PC-9 (cell line): ENCODE measurements around the gene ITGB6. TPM values are rescaled to one million over a fixed set of nuclear protein-coding genes. Genes with fewer than 3 reads are reported as not detected.

Experiments
- BruUV-seq: library from RNA; stranded (reverse); fragments of 400-500 nt; replicated peaks from 2 replicates; lab custom pipeline; 2021; lab: Mats Ljungman, UMichigan
- CTCF ChIA-PET: fragments of 300-600 bp; sonication (Branson Sonifier 250); formaldehyde crosslinking; loops from one replicate; lab custom pipeline; 2022; ENCODE audit warnings: antibody characterized with exemption; lab: Charles Lee
- POLR2A ChIA-PET: fragments of 300-600 bp; sonication (Branson Sonifier 250); formaldehyde crosslinking; loops from one replicate; lab custom pipeline; 2022; ENCODE audit warnings: antibody characterized with exemption; ENCODE audit not compliant: unreplicated experiment; lab: Charles Lee
- DNase-seq, 2 experiments: peaks; one replicate each; pipeline versions ENCODE4 v3.0.0 to v3.0.0-alpha.2; 2015 to 2022; ENCODE audit warnings: mixed read lengths in 1 of 2
- H2AFZ ChIP-seq: fragments of 200-600 bp; sonication (generic); 2 replicates; pipeline ENCODE4 v1.8.1; 2017; ENCODE audit warnings: antibody characterized with exemption
- H3F3A ChIP-seq: fragments of 200-600 bp; sonication (generic); 2 replicates; pipeline ENCODE4 v1.8.1; 2017; ENCODE audit warnings: antibody characterized with exemption, mild to moderate bottlenecking, low read depth; ENCODE audit not compliant: insufficient read depth
- H3K27ac ChIP-seq: fragments of 200-600 bp; sonication (generic); 2 replicates; pipeline ENCODE4 v1.6.1; 2016; ENCODE audit warnings: mixed run types
- H3K27me3 ChIP-seq: fragments of 200-600 bp; sonication (generic); 2 replicates; pipeline ENCODE4 v1.6.1; 2016; ENCODE audit warnings: low read depth, mixed run types; ENCODE audit not compliant: insufficient read depth
- H3K36me3 ChIP-seq: fragments of 200-600 bp; sonication (generic); 2 replicates; pipeline ENCODE4 v1.6.1; 2016; ENCODE audit warnings: low read depth, mixed run types
- H3K4me1 ChIP-seq: fragments of 200-600 bp; sonication (generic); replicated peaks from 2 replicates; pipeline ENCODE4 v1.6.1; 2016; ENCODE audit warnings: mixed run types; ENCODE audit not compliant: insufficient read depth
- H3K4me2 ChIP-seq: fragments of 200-600 bp; sonication (generic); 2 replicates; pipeline ENCODE4 v1.6.1; 2017; ENCODE audit warnings: mixed run types
- H3K4me3 ChIP-seq: fragments of 200-600 bp; sonication (generic); 2 replicates; pipeline ENCODE4 v1.6.1; 2016; ENCODE audit warnings: mixed run types
- H3K79me2 ChIP-seq: fragments of 200-600 bp; sonication (generic); 2 replicates; pipeline ENCODE4 v1.6.1; 2017; ENCODE audit warnings: low read depth, mixed run types
- H3K9me2 ChIP-seq: fragments of 200-600 bp; sonication (generic); 2 replicates; pipeline ENCODE4 v1.8.1; 2017; ENCODE audit warnings: mild to moderate bottlenecking; ENCODE audit not compliant: insufficient read depth
- H3K9me3 ChIP-seq: fragments of 200-600 bp; sonication (generic); 2 replicates; pipeline ENCODE4 v1.8.1; 2016; ENCODE audit warnings: low read depth; ENCODE audit not compliant: insufficient read depth
- H4K20me1 ChIP-seq: fragments of 200-600 bp; sonication (generic); 2 replicates; pipeline ENCODE4 v1.8.1; 2017; ENCODE audit not compliant: insufficient read depth
- CTCF ChIP-seq: fragments of 200-600 bp; sonication (generic); conservative IDR thresholded peaks from 2 replicates; pipeline ENCODE4 v1.6.1; 2017; ENCODE audit warnings: mixed run types, antibody characterized with exemption, mild to moderate bottlenecking, moderate library complexity
- EZH2 ChIP-seq: fragments of 200-600 bp; sonication (generic); IDR thresholded peaks from 2 replicates; pipeline ENCODE4 v1.8.0; 2017; ENCODE audit warnings: antibody characterized with exemption, low read depth
- intact Hi-C: fragments of 100-400 bp; cut with micrococcal nuclease; formaldehyde crosslinking; loops from one replicate; pipeline ENCODE4 v1.10.0; 2022; ENCODE audit not compliant: unreplicated experiment
- total RNA-seq: library from RNA; stranded (reverse); gene quantifications from 2 replicates; pipeline ENCODE4 v1.2.3, GENCODE V29; 2021

Gene ITGB6
- total RNA-seq, 1 experiment from 2014 or later: 24.3 TPM

DNA sequence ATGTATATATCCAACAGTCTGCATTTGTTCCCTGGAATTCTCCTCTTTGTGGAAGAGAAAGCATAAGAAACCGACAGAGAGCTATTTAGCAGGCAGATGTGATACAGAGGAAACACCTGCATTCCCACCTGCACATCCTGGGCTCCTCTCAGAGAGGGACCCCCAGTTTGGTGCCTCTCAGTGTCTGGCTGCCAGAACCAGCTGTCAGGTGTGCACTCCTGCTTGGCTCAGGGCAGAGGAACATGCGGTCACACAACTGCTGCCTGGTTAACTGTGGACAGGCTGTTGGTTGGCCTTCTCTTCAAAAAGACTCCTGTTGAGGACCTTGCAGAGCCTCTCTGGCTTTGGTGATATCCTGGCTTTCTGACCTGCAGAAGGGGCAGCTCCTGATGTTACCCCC lies 54.6 kb downstream of the ITGB6 start:
- Histone ChIP-seq H3K79me2 (no peaks in the 10 kb centered on the region), H4K20me1 (no peaks in the 10 kb centered on the region), H3F3A (no peaks in the 10 kb centered on the region), H3K9me3 (no peaks in the 10 kb centered on the region), H3K27ac (no peak overlapping the region), H3K9me2 (no peaks in the 10 kb centered on the region), H2AFZ (no peak overlapping the region), H3K4me3 (no peak overlapping the region), H3K4me2 (no peak overlapping the region), H3K4me1 (no peaks in the 10 kb centered on the region), H3K36me3 (0 out of 2 replicates have a peak, but pooled peaks cover 5% of the 10 kb centered on the region), H3K27me3 (no peaks in the 10 kb centered on the region)
- intact Hi-C loops: no loop called here
- POLR2A ChIA-PET: no interaction called here
- CTCF ChIA-PET: no interaction called here
- TF ChIP-seq CTCF (no peak), EZH2 (no peak)
- BruUV-seq: no TSS peak
- no peak for DNase-seq

- no peak for TF ChIP-seq EZH2
- H3K9me3 ChIP-seq: no peaks in the 10 kb centered on the region
- H3K36me3 ChIP-seq: 0 out of 2 replicates have a peak, but pooled peaks cover 5% of the 10 kb centered on the region
- no peaks in the 10 kb centered on the region for H3K4me1 ChIP-seq
- no peaks in the 10 kb centered on the region for H3K9me2 ChIP-seq
- H3K79me2 ChIP-seq: no peaks in the 10 kb centered on the region
- no peak overlapping the region for H3K4me3 ChIP-seq
- H2AFZ ChIP-seq: no peak overlapping the region
- H4K20me1 ChIP-seq: no peaks in the 10 kb centered on the region
- no peak overlapping the region for H3K27ac ChIP-seq
- H3F3A ChIP-seq: no peaks in the 10 kb centered on the region
- ChIA-PET POLR2A (no interaction called here), CTCF (no interaction called here)
- H3K27me3 ChIP-seq: no peaks in the 10 kb centered on the region
- no TSS peak for BruUV-seq
- no peak overlapping the region for H3K4me2 ChIP-seq
- intact Hi-C loops: no loop called here
- DNase-seq: no peak
Measured at GRCh38 chr2:160144280-160144990, 55.6 kb downstream of the ITGB6 start.

GRCh38 chr2:160142472-160142871 lies 57.6 kb downstream of the ITGB6 start:
- Histone ChIP-seq H3K4me1 (no peaks in the 10 kb centered on the region), H3K79me2 (no peaks in the 10 kb centered on the region), H3K9me2 (no peaks in the 10 kb centered on the region), H2AFZ (no peak overlapping the region), H3K4me3 (no peak overlapping the region), H3K27ac (no peak overlapping the region), H3K4me2 (no peak overlapping the region), H3K36me3 (0 out of 2 replicates have a peak, but pooled peaks cover 9% of the 10 kb centered on the region), H3K27me3 (no peaks in the 10 kb centered on the region), H4K20me1 (no peaks in the 10 kb centered on the region), H3K9me3 (no peaks in the 10 kb centered on the region), H3F3A (no peaks in the 10 kb centered on the region)
- CTCF ChIA-PET: no interaction called here
- no peak for DNase-seq
- intact Hi-C loops: no loop called here
- no TSS peak for BruUV-seq
- POLR2A ChIA-PET: interaction anchor here (0.6 kb wide), 1 partner anchor 58 kb away, joined by 4 read pairs; the partner anchor contains the start of gene ITGB6
- TF ChIP-seq EZH2 (no peak), CTCF (no peak)
